Astrocyte of the spinal cord (primary cell): Measurements from ENCODE around the gene TSPAN9.
A peak's percentile ranks its signal among the peaks of the same experiment; 100 is the strongest.

Experiments
- DNase-seq: peaks from one replicate; pipeline ENCODE4 v3.0.0; 2011; ENCODE audit warnings: low read depth, low spot score
- H3K4me3 ChIP-seq: 2 replicates; pipeline ENCODE4 v1.5.1; 2011; ENCODE audit warnings: low read depth, mild to moderate bottlenecking, low read length, moderate library complexity
- in situ Hi-C: cut with HindIII; loops from 2 replicates; pipeline ENCODE4 v1.10.0; 2017; ENCODE audit warnings: low sequenced_read_pairs
- TF ChIP-seq, protein P1 (sequence below): IDR thresholded peaks from 2 replicates; pipeline ENCODE4 v1.5.1; 2012; ENCODE audit warnings: low read depth, mild to moderate bottlenecking, low read length, inconsistent platforms

Gene TSPAN9, protein sequence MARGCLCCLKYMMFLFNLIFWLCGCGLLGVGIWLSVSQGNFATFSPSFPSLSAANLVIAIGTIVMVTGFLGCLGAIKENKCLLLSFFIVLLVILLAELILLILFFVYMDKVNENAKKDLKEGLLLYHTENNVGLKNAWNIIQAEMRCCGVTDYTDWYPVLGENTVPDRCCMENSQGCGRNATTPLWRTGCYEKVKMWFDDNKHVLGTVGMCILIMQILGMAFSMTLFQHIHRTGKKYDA

DNA sequence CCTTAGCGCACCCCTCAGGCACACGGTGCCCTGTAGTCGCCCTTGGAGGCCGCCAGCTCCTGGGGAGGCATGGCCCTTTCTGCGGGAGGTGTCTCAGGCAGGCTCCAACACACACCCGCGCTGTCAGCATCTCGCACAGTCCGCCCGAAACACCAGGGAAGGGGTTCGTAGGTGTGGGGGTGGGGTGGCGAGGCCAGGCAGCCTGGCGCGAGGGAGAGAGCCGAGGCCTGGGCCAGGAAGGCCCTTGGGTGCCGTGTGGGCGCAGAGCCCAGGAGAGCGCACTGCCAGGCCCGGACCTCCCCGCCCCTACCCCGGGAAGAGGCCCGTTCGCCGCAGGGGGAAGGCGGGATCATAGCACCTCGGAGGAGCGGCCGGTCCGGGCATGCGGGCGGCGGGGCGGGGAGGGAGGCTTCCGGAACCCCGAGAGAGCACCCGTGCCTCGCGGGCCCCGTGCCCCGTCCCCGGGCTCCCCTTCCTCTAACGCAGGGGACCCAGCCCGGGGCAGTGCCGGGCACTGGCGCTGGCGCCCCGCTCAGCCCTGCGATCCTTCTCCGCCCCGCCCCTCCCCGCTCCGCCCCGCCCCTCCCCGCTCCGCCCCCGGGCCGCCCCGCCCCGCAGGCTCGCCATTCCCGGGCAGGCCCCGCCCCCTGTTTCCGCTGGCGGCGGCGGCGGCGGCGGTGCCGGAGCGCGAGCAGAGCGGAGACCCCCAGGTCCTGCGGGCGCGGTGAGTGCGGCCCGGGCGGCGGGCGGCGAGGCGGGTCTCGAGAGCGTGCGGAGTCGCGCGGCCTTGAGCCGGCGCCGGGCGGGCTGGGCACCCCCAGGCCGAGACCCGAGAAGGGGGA is at the start of gene TSPAN9:
Gene TSPAN9 (plus strand): TSS at position 650 of the 842 bp plus-strand sequence. CDS start 123,815 bp downstream, outside the sequence.
- TF ChIP-seq, protein P1, sequence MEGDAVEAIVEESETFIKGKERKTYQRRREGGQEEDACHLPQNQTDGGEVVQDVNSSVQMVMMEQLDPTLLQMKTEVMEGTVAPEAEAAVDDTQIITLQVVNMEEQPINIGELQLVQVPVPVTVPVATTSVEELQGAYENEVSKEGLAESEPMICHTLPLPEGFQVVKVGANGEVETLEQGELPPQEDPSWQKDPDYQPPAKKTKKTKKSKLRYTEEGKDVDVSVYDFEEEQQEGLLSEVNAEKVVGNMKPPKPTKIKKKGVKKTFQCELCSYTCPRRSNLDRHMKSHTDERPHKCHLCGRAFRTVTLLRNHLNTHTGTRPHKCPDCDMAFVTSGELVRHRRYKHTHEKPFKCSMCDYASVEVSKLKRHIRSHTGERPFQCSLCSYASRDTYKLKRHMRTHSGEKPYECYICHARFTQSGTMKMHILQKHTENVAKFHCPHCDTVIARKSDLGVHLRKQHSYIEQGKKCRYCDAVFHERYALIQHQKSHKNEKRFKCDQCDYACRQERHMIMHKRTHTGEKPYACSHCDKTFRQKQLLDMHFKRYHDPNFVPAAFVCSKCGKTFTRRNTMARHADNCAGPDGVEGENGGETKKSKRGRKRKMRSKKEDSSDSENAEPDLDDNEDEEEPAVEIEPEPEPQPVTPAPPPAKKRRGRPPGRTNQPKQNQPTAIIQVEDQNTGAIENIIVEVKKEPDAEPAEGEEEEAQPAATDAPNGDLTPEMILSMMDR, result no peak
- in situ Hi-C loops, result loop anchor here (10.0 kb wide), 1 partner anchor 198 kb away; no protein-coding TSS in a partner anchor
- DNase-seq, result peak; percentile 63
- H3K4me3 ChIP-seq, result peak within 1 kb of the TSS; percentile 85

DNA sequence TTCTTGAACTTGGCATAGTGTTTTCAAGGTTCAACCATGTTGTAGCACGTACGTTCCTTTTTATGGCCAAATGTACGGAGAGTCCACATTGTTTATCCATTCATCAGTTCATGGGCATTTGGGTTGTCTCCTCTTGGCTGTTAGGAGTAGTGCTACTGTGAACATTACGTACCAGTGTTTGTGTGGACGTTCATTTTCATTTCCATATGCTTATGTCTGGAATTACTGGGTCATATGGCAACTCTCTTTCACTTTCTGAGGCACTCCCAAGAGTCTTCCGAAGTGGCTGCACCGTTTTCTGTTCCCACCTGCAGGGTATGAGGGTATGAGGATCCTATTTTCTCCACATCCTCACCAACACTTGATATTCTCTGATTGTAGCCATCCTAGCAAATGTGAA is 49.1 kb upstream of the TSPAN9 start:
- in situ Hi-C loops, result no loop called here
- H3K4me3 ChIP-seq, result no peak overlapping the region
- DNase-seq, result no peak
- TF ChIP-seq, protein P1, result no peak

DNA sequence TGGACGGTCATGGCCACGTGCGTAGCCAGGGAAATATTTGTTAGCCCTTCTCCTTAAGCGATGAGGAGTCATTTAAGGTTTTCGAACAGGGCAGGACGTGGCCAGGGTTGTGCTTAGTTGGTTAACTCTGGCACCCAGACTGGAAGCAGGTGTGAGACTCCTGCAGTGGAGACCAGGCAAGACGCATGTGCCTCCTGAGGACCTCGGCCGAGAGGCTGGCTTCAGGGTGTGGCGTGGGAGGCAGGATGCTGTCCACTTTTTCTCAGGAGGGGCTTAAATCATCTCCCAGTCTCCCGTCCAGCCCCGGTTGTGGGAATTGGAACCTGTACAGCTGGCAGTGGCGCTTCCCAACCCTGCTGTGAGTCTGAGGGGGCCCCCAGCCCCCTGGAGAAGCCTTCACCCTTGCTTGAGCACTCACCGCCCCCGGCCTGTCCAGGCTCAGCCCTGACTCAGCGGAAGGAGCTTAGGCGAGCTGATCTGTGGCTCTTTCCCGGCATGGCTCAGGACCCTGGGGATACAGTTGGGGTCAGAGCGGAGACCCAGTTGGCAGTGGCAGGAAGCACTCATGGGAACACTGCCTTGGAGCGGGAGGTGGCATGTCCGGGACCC is 46.3 kb upstream of the TSPAN9 start:
- H3K4me3 ChIP-seq, result no peak overlapping the region
- TF ChIP-seq, protein P1, result no peak
- in situ Hi-C loops, result no loop called here
- no peak for DNase-seq

DNA sequence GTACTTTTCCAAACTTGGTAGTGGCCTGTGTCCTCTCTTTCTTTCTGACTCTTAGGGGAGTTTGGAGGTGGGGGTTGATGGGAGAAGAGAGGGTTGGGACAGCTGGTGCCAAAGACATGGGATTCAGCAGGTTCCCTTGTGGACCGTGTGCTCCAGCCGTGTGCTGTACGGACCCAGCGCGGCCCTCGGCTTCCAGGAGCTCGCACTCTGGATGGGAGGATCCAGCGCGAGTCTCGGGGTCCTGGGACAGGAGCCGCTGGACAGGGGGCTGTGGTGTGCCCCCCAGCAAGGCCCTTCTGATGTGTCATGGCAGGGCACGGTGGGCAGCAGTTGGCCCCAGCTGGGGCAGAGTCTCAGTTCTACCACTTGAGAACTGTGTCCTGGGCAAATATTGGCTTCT is 45.0 kb upstream of the TSPAN9 start:
- DNase-seq, result no peak
- H3K4me3 ChIP-seq, result no peak overlapping the region
- TF ChIP-seq, protein P1, result no peak
- in situ Hi-C loops, result no loop called here

DNA sequence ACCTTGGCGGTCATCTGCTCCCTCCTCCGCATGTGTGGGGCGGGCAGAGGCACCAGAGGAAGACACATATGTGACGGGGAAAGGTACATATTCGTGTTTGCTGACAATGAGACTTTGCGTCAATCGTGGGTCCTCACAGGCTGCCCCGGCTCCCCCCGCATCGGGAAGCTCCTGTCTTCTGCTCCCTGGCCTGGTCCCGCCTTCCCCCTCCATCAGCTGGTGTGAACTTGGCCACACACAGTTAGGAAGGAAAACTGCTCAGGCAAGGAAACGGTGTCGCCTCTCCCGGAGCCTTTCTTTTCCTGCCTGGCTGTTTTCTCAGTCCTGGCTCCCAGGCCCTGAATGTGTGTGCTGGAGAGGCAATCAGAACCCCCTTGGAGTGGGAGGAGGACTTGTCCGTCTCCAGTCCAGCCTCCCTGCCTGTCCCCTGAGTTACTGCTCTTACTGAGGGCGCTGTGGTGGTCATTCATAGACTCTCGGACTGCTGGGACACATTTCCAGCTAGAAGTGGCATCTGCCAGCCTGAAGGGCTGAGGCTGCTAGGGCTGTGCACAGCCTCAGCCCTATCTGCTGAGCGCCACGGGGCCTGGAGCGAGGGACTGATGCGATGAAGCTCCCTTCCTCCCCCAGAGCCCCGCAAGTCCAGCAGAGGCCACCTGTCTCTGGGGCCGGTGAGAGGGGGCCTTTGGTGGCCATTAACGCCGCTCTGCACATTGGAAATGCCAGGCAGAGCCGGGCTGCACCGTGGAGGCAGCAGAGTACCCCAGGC is 44.2 kb upstream of the TSPAN9 start:
- TF ChIP-seq, protein P1, result no peak
- in situ Hi-C loops, result no loop called here
- H3K4me3 ChIP-seq, result no peak overlapping the region
- DNase-seq, result no peak

DNA sequence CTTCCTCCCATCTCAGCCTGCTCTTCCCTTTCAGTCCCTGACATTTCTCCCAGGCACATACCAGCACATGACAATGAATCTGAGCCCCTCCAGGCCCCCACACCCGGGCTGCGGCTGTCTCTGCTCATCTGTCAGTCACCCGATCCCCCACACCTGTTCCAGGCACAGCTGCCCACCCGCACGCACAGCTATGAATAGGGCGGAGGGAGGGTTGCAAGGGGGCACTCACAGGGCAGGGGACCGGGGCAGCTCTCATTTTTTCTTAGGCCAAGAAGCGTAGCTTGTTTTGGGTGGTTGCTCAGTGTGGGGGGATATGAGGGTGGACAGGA is 43.7 kb upstream of the TSPAN9 start:
- TF ChIP-seq, protein P1, result no peak
- in situ Hi-C loops, result no loop called here
- no peak for DNase-seq
- H3K4me3 ChIP-seq, result no peak overlapping the region
